GM20000 (cell line): ENCODE results near the gene ABR.

Experiments used
- DNase-seq: peaks from one replicate; pipeline ENCODE4 v3.0.0; 2012; ENCODE audit warnings: low spot score
- TF ChIP-seq, protein P1 (sequence below): IDR thresholded peaks from 2 replicates; pipeline ENCODE4 v1.5.1; 2012; ENCODE audit warnings: mild to moderate bottlenecking, control low read depth; ENCODE audit errors: extremely low read depth, missing control alignments

The ABR gene

GRCh38 chr17:1003633-1003971, 176.2 kb downstream of the ABR start:
- DNase-seq, result no peak
- TF ChIP-seq, protein P1, sequence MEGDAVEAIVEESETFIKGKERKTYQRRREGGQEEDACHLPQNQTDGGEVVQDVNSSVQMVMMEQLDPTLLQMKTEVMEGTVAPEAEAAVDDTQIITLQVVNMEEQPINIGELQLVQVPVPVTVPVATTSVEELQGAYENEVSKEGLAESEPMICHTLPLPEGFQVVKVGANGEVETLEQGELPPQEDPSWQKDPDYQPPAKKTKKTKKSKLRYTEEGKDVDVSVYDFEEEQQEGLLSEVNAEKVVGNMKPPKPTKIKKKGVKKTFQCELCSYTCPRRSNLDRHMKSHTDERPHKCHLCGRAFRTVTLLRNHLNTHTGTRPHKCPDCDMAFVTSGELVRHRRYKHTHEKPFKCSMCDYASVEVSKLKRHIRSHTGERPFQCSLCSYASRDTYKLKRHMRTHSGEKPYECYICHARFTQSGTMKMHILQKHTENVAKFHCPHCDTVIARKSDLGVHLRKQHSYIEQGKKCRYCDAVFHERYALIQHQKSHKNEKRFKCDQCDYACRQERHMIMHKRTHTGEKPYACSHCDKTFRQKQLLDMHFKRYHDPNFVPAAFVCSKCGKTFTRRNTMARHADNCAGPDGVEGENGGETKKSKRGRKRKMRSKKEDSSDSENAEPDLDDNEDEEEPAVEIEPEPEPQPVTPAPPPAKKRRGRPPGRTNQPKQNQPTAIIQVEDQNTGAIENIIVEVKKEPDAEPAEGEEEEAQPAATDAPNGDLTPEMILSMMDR, result no peak

DNA sequence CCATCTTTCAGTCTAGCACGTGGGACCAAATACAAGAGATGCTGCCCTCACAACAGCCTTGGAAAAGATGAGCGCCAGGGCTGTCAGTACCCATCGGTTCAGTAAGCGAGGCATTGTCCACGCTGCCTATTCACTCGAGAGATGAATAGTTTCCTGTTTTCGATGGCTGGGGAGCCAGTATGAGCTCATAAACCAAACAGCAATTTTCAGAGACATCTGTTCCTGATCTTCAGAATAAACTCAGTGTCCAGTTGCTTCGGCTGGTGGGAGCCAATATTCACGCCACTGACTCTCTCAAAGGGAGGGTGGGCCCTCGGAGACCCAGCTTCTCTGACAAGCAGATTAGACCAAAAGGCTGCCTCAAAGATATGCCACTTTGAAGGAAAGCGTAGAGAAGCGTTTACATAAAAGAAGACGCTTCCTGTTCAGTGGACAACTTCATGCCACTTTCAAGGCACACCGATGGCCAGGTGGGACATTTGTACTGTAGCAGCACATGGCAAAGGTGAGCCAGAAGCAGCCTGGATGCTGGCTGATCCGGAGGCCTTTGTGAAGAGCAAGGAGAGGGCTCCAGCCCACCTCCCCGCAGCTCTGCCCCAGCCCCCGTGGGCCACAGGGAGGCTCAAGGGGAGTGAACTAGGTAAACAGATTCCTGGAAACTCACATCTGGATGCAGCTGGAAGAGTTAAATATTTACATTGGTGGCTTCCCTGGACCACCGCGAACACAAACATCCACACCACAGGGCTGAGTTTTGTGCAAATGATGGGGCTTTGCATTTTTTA, 176.8 kb downstream of the ABR start:
- TF ChIP-seq, protein P1, result no peak
- no peak for DNase-seq

DNA sequence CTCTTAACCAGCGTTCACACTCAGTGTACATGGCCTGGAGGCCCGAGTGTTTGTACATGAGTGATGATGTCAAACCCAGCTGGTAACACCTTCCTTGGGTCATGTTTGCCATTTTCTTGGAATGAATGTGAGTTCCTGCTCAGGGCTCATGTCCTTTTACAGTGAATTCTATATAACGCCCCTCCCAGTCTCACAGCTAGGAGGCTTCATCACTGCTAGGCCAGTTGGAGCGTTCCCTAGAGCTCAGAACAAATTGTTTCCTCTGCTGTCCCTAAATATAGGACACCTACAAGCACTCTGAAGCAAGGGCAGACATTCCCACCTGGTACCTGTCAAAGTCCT, 177.4 kb downstream of the ABR start:
- TF ChIP-seq, protein P1, result no peak
- no peak for DNase-seq

- DNase-seq, result no peak
- TF ChIP-seq, protein P1, result no peak
These were observed 178.0 kb downstream of the ABR start for GRCh38 chr17:1001640-1002411.

DNA sequence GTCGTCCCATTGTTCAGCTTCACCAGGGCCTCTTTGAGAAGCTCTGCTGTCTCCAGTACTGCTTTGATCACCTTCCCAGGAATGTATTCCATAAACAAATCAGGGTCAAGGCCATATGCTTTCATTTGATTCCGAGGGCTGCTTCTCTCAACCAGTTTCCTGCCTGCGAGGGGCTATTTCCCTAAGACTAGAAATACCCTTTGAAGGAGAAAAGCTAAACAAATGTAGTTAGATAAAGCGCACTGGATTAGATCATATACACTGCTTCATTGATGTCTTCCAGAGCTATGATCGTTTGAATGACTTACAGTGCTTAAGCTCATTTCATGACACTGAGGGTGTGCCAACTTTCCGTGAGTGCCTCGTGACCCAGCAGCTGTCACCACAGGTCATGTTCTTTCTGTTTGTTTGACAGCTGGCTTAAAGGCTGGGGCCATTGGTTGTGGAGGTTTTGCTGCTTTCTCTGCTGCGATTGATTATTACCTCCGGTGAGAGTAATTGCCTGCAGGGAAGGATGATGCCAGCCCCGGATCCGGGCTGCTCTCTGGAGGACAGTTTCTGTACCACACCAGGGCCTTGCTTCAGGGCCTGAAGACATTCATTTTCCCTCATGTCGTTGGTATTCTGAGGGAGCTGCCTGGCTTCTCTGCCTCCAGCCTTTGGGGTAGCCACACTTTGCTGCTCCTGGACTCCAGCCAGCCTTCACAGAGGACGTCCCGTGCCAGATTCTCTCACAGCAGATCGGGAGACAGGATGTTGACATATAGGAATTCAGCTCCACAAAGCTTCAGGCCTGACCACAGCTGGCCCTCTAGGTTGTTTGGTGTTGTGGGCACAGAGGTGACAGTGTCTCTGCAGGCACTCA, 179.0 kb downstream of the ABR start:
- TF ChIP-seq, protein P1, result no peak
- no peak for DNase-seq

DNA sequence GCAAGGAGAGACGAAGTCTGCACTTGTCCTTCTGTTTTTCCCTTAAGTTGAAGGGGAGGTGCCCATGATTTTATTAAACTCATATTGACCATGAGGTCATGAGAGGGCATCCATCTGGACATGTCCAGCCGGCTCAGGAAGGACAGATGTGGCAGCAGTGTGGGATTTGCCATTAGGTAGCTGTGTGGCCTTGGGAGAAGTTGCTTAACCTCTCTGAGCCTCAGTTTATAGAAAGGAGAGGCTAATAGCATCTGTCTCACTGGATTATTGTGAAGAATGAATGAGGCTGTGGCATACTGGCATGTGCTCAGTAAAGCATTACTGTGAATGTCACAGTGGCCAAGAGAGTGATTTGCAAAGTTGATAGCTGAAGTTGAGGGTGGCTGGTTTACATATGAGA, 181.7 kb downstream of the ABR start:
- TF ChIP-seq, protein P1, result no peak
- DNase-seq, result no peak
